Keratinocyte (primary cell): ENCODE measurements around the gene TMEM151B. TPM values are rescaled to one million over a fixed set of nuclear protein-coding genes. Genes with fewer than 3 reads are reported as not detected.

Experiments
- DNase-seq: peaks from one replicate; pipeline ENCODE4 v3.0.0-alpha.2; 2011; ENCODE audit warnings: low read depth, missing footprints, low spot score
- FAIRE-seq: peaks from 2 replicates; lab custom pipeline; 2011; peaks lifted over from hg19 to GRCh38; lab: Jason Lieb, UNC
- H2AFZ ChIP-seq: 2 replicates; pipeline ENCODE4 v1.6.0; 2012; ENCODE audit warnings: low read length, control low read depth, inconsistent platforms; ENCODE audit not compliant: control insufficient read depth
- H3K27ac ChIP-seq: 2 replicates; pipeline ENCODE4 v1.5.1; 2011; ENCODE audit warnings: low read length; ENCODE audit not compliant: control insufficient read depth, insufficient read depth
- H3K27me3 ChIP-seq: 3 replicates; pipeline ENCODE4 v1.6.0; 2011; ENCODE audit warnings: low read length; ENCODE audit not compliant: control insufficient read depth, insufficient read depth; ENCODE audit errors: extremely low read depth
- H3K36me3 ChIP-seq, 2 experiments: 2 replicates in 1 of 2; 3 replicates in 1 of 2; pipeline ENCODE4 v1.5.1; 2011; ENCODE audit warnings: low read length in 2 of 2, mild to moderate bottlenecking in 1 of 2; ENCODE audit not compliant: control insufficient read depth in 2 of 2, insufficient read depth in 2 of 2; ENCODE audit errors: extremely low read depth in 1 of 2
- H3K4me1 ChIP-seq: 3 replicates; pipeline ENCODE4 v1.5.1; 2011; ENCODE audit warnings: low read length; ENCODE audit not compliant: control insufficient read depth, insufficient read depth; ENCODE audit errors: extremely low read depth
- H3K4me2 ChIP-seq: 3 replicates; pipeline ENCODE4 v1.6.0; 2011; ENCODE audit warnings: low read depth, low read length; ENCODE audit not compliant: control insufficient read depth, insufficient read depth; ENCODE audit errors: extremely low read depth
- H3K4me3 ChIP-seq, 3 experiments: fragments of 200-600 bp in 1 of 3; sonication (generic) in 1 of 3; 2 replicates in 2 of 3; 3 replicates in 1 of 3; pipeline ENCODE4 v1.5.1; 2011 to 2016; ENCODE audit warnings: low read length in 3 of 3, mild to moderate bottlenecking in 3 of 3, control low read depth in 2 of 3, inconsistent platforms in 1 of 3, low read depth in 1 of 3, mixed read lengths in 1 of 3, mixed run types in 1 of 3, moderate library complexity in 1 of 3; ENCODE audit not compliant: control insufficient read depth in 2 of 3, insufficient read depth in 2 of 3; ENCODE audit errors: extremely low read depth in 1 of 3
- H3K79me2 ChIP-seq: 2 replicates; pipeline ENCODE4 v1.6.0; 2012; ENCODE audit warnings: low read length; ENCODE audit not compliant: control insufficient read depth, insufficient read depth
- H3K9ac ChIP-seq: 3 replicates; pipeline ENCODE4 v1.6.0; 2011; ENCODE audit warnings: low read length; ENCODE audit not compliant: control insufficient read depth, insufficient read depth; ENCODE audit errors: extremely low read depth
- H3K9me1 ChIP-seq: 3 replicates; pipeline ENCODE4 v1.6.0; 2011; ENCODE audit warnings: low read length; ENCODE audit not compliant: control insufficient read depth, insufficient read depth; ENCODE audit errors: extremely low read depth
- H3K9me3 ChIP-seq: 2 replicates; pipeline ENCODE4 v1.5.1; 2012; ENCODE audit warnings: low read depth, low read length; ENCODE audit not compliant: control insufficient read depth
- H4K20me1 ChIP-seq: 3 replicates; pipeline ENCODE4 v1.6.0; 2011; ENCODE audit warnings: low read length; ENCODE audit not compliant: control insufficient read depth, insufficient read depth; ENCODE audit errors: extremely low read depth
- EZH2 ChIP-seq: IDR thresholded peaks from one replicate; pipeline ENCODE4 v1.6.1; 2012; ENCODE audit warnings: inconsistent platforms, mild to moderate bottlenecking, low read length, moderate library complexity
- dilution Hi-C: fragments of 300-500 bp; cut with MboI; formaldehyde crosslinking; loops from one replicate; pipeline ENCODE4 v1.7.0; 2020; ENCODE audit warnings: low sequenced_read_pairs; ENCODE audit not compliant: extremely low pct_ligation_motif_present
- polyA plus RNA-seq, 5 experiments: library from polyadenylated mRNA; depleted of rRNA in 3 of 5; stranded (reverse) in 3 of 5; stranded (forward) in 1 of 5; unstranded in 1 of 5; fragments of >200 nt; gene quantifications; 1 replicate in 1 of 5; 2 replicates in 3 of 5; 3 replicates in 1 of 5; pipeline versions ENCODE4 v1.2.1 to v1.2.3, GENCODE V29; 2011 to 2012; ENCODE audit warnings: missing spikeins in 2 of 5, low read depth in 1 of 5, low replicate concordance in 1 of 5
- TF ChIP-seq, protein P1 (sequence below), 3 experiments: IDR thresholded peaks in 1 of 3; conservative IDR thresholded peaks in 1 of 3; optimal IDR thresholded peaks in 1 of 3; 2 replicates in 2 of 3; 3 replicates in 1 of 3; pipeline versions ENCODE3 to v1.5.1; 2011; ENCODE audit warnings: low read length in 3 of 3, mild to moderate bottlenecking in 3 of 3, moderate library complexity in 2 of 3, control low read depth in 1 of 3, inconsistent platforms in 1 of 3; ENCODE audit not compliant: insufficient read depth in 2 of 3; ENCODE audit errors: extremely low read depth in 1 of 3

The TMEM151B gene
- polyA plus RNA-seq, 1 donor (not counting 4 experiments of a cell fraction or from before 2014, with no cell fraction given), result not detected

GRCh38 chr6:44286285-44286565 is 16.0 kb downstream of the TMEM151B start:
- H3K4me3 ChIP-seq, result no peak overlapping the region
- H3K27me3 ChIP-seq, result peaks cover 27% of the 10 kb centered on the region
- FAIRE-seq (no peak), DNase-seq (no peak)
- TF ChIP-seq EZH2, result no peak
- TF ChIP-seq, protein P1, sequence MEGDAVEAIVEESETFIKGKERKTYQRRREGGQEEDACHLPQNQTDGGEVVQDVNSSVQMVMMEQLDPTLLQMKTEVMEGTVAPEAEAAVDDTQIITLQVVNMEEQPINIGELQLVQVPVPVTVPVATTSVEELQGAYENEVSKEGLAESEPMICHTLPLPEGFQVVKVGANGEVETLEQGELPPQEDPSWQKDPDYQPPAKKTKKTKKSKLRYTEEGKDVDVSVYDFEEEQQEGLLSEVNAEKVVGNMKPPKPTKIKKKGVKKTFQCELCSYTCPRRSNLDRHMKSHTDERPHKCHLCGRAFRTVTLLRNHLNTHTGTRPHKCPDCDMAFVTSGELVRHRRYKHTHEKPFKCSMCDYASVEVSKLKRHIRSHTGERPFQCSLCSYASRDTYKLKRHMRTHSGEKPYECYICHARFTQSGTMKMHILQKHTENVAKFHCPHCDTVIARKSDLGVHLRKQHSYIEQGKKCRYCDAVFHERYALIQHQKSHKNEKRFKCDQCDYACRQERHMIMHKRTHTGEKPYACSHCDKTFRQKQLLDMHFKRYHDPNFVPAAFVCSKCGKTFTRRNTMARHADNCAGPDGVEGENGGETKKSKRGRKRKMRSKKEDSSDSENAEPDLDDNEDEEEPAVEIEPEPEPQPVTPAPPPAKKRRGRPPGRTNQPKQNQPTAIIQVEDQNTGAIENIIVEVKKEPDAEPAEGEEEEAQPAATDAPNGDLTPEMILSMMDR (optimal IDR thresholded peaks at IDR 0.05 in 1 of 3, IDR thresholded peaks at IDR 0.05 in 1 of 3, conservative IDR thresholded peaks at IDR 0.05 in 1 of 3; ENCODE audit: extremely low read depth in 1 of 3, insufficient read depth in 2 of 3, low read length in 3 of 3), result no peak
- dilution Hi-C loops, result no loop called here
- no peak overlapping the region for H3K9ac ChIP-seq
- no peaks in the 10 kb centered on the region for H4K20me1 ChIP-seq
- H3K4me2 ChIP-seq, result no peak overlapping the region
- H3K9me1 ChIP-seq, result no peaks in the 10 kb centered on the region
- no peak overlapping the region for H3K27ac ChIP-seq
- no peaks in the 10 kb centered on the region for H3K4me1 ChIP-seq
- H3K9me3 ChIP-seq, result no peaks in the 10 kb centered on the region
- no peaks in the 10 kb centered on the region for H3K36me3 ChIP-seq
- H2AFZ ChIP-seq, result no peak overlapping the region
- H3K79me2 ChIP-seq, result no peaks in the 10 kb centered on the region

- no peaks in the 10 kb centered on the region for H3K9me3 ChIP-seq
- no peaks in the 10 kb centered on the region for H3K79me2 ChIP-seq
- H3K9me1 ChIP-seq, result no peaks in the 10 kb centered on the region
- no peaks in the 10 kb centered on the region for H3K36me3 ChIP-seq
- FAIRE-seq, result no peak
- dilution Hi-C loops, result no loop called here
- no peak overlapping the region for H3K4me2 ChIP-seq
- H3K27me3 ChIP-seq, result peaks cover 30% of the 10 kb centered on the region
- H3K9ac ChIP-seq, result no peak overlapping the region
- no peak for DNase-seq
- no peak for TF ChIP-seq EZH2
- TF ChIP-seq, protein P1 (optimal IDR thresholded peaks at IDR 0.05 in 1 of 3, IDR thresholded peaks at IDR 0.05 in 1 of 3, conservative IDR thresholded peaks at IDR 0.05 in 1 of 3; ENCODE audit: extremely low read depth in 1 of 3, insufficient read depth in 2 of 3, low read length in 3 of 3), result no peak
- H2AFZ ChIP-seq, result no peak overlapping the region
- no peaks in the 10 kb centered on the region for H3K4me1 ChIP-seq
- no peak overlapping the region for H3K27ac ChIP-seq
- H3K4me3 ChIP-seq, result no peak overlapping the region
- H4K20me1 ChIP-seq, result no peaks in the 10 kb centered on the region
Measured at GRCh38 chr6:44286747-44287146, 16.5 kb downstream of the TMEM151B start.
